GM12878 (cell line): ENCODE measurements around the gene YIPF4. TPM values are rescaled to one million over a fixed set of nuclear protein-coding genes. Genes with fewer than 3 reads are reported as not detected.

Source experiments
- ATAC-seq: fragments of 200-7000 bp; cut with Tn5 transposase; 3 replicates; pipeline ENCODE4 v1.9.1; 2020; ENCODE audit warnings: mild to moderate bottlenecking, moderate library complexity
- BruUV-seq: library from RNA; stranded (reverse); fragments of 400-500 nt; replicated peaks from 2 replicates; lab custom pipeline; 2021; lab: Mats Ljungman, UMichigan
- CTCF ChIA-PET: fragments of 300-600 bp; sonication (Branson Sonifier 250); formaldehyde crosslinking; extraction: SDS; loops from one replicate; lab custom pipeline; 2021; ENCODE audit warnings: inconsistent platforms; lab: Yijun Ruan, JAX
- POLR2A ChIA-PET: fragments of 350-600 bp; formaldehyde crosslinking; extraction: SDS; loops from one replicate; lab custom pipeline; 2021; ENCODE audit warnings: inconsistent platforms; lab: Charles Lee
- RAD21 ChIA-PET: fragments of 300-600 bp; sonication (Branson Sonifier 250); formaldehyde crosslinking; loops from one replicate; lab custom pipeline; 2023; ENCODE audit warnings: antibody characterized with exemption; ENCODE audit not compliant: unreplicated experiment; lab: Charles Lee
- SMC1A ChIA-PET: fragments of 300-600 bp; sonication (Branson Sonifier 250); formaldehyde crosslinking; loops from one replicate; lab custom pipeline; 2023; ENCODE audit not compliant: unreplicated experiment, uncharacterized antibody; lab: Charles Lee
- DNase-seq: peaks from one replicate; pipeline ENCODE4 v3.0.0-alpha.2; 2011; ENCODE audit warnings: low read depth, low spot score
- FAIRE-seq: peaks from 3 replicates; lab custom pipeline; 2011; peaks lifted over from hg19 to GRCh38; lab: Jason Lieb, UNC
- H2AFZ ChIP-seq: 2 replicates; pipeline ENCODE4 v1.6.0; 2011; ENCODE audit warnings: low read depth, low read length, control low read depth; ENCODE audit not compliant: control insufficient read depth
- H3K27ac ChIP-seq: 2 replicates; pipeline ENCODE4 v1.5.1; 2011; ENCODE audit warnings: control low read depth; ENCODE audit not compliant: control insufficient read depth, insufficient read depth
- H3K27me3 ChIP-seq, 2 experiments: replicated peaks in 1 of 2; 2 replicates each; pipeline versions ENCODE4 v1.6.0 to v1.6.1; 2011; ENCODE audit warnings: low read length in 1 of 2; ENCODE audit not compliant: control insufficient read depth in 2 of 2, insufficient read depth in 2 of 2
- H3K36me3 ChIP-seq, 2 experiments: 2 replicates each; pipeline ENCODE4 v1.5.1; 2011; ENCODE audit warnings: low read length in 1 of 2; ENCODE audit not compliant: control insufficient read depth in 2 of 2, insufficient read depth in 2 of 2
- H3K4me1 ChIP-seq: 2 replicates; pipeline ENCODE4 v1.6.1; 2011; ENCODE audit warnings: mild to moderate bottlenecking, low read length, moderate library complexity, mixed read lengths; ENCODE audit not compliant: control insufficient read depth, insufficient read depth
- H3K4me2 ChIP-seq: 2 replicates; pipeline ENCODE4 v1.6.0; 2011; ENCODE audit warnings: control low read depth; ENCODE audit not compliant: control insufficient read depth, insufficient read depth
- H3K4me3 ChIP-seq: fragments of 200-600 bp; sonication (generic); 2 replicates; pipeline ENCODE4 v1.5.1; 2016
- H3K79me2 ChIP-seq: 2 replicates; pipeline ENCODE4 v1.6.0; 2011; ENCODE audit warnings: low read length; ENCODE audit not compliant: control insufficient read depth, insufficient read depth
- H3K9ac ChIP-seq: 2 replicates; pipeline ENCODE4 v1.8.0; 2011; ENCODE audit warnings: low read length, control low read depth, mixed read lengths; ENCODE audit not compliant: control insufficient read depth, insufficient read depth
- H3K9me3 ChIP-seq: replicated peaks from 3 replicates; pipeline ENCODE4 v1.5.1; 2011; ENCODE audit warnings: mild to moderate bottlenecking, low read length; ENCODE audit not compliant: control insufficient read depth, insufficient read depth
- H4K20me1 ChIP-seq: 2 replicates; pipeline ENCODE4 v1.6.0; 2011; ENCODE audit not compliant: control insufficient read depth, insufficient read depth
- BCLAF1 ChIP-seq: fragments of 450-650 bp; IDR thresholded peaks from 2 replicates; pipeline ENCODE4 v1.6.1; 2017; ENCODE audit warnings: antibody characterized with exemption, mild to moderate bottlenecking, moderate library complexity
- BHLHE40 ChIP-seq, 2 experiments: fragments of 450-650 bp in 1 of 2; IDR thresholded peaks; 2 replicates each; pipeline ENCODE4 v1.6.1; 2011 to 2017; ENCODE audit warnings: low read depth in 2 of 2, borderline replicate concordance in 1 of 2, improper control_type of control experiment in 1 of 2, low read length in 1 of 2, mild to moderate bottlenecking in 1 of 2
- CEBPB ChIP-seq, 2 experiments: fragments of 150-350 bp in 1 of 2; IDR thresholded peaks; 2 replicates each; pipeline ENCODE4 v1.6.1; 2012 to 2014; ENCODE audit warnings: low read depth in 2 of 2, low read length in 2 of 2, borderline replicate concordance in 1 of 2, inconsistent platforms in 1 of 2
- E2F8 ChIP-seq: fragments of 450-650 bp; IDR thresholded peaks from 2 replicates; pipeline ENCODE4 v1.6.1; 2018; ENCODE audit warnings: mild to moderate bottlenecking, low read depth, moderate library complexity; ENCODE audit not compliant: partially characterized antibody
- KLF5 ChIP-seq: fragments of 450-650 bp; IDR thresholded peaks from 2 replicates; pipeline ENCODE4 v1.6.1; 2014; ENCODE audit warnings: mild to moderate bottlenecking; ENCODE audit not compliant: partially characterized antibody
- LARP7 ChIP-seq: fragments of 450-650 bp; IDR thresholded peaks from 2 replicates; pipeline ENCODE4 v1.6.1; 2017; ENCODE audit warnings: mild to moderate bottlenecking
- MAX ChIP-seq: IDR thresholded peaks from 2 replicates; pipeline ENCODE4 v1.6.1; 2012; ENCODE audit warnings: low read depth, low read length, improper control_type of control experiment
- NR2F1 ChIP-seq: fragments of 450-650 bp; conservative IDR thresholded peaks from 2 replicates; pipeline ENCODE4 v1.6.1; 2017; ENCODE audit warnings: mild to moderate bottlenecking
- SRF ChIP-seq, 2 experiments: IDR thresholded peaks; 2 replicates each; pipeline ENCODE4 v1.6.1; 2011; ENCODE audit warnings: low read depth in 2 of 2, low read length in 2 of 2, mild to moderate bottlenecking in 1 of 2, moderate library complexity in 1 of 2
- ZBED1 ChIP-seq: IDR thresholded peaks from 2 replicates; pipeline ENCODE4 v1.6.1; 2016; ENCODE audit warnings: borderline replicate concordance
- ZNF592 ChIP-seq: fragments of 450-650 bp; IDR thresholded peaks from 2 replicates; pipeline ENCODE4 v1.6.1; 2017; ENCODE audit warnings: mild to moderate bottlenecking, moderate library complexity
- WGBS: methylation state at CpG from one replicate; pipeline ENCODE4 v1.1.6; 2016; ENCODE audit warnings: low lambda C conversion rate; ENCODE audit not compliant: insufficient replicate concordance, insufficient coverage; ENCODE audit errors: missing lambda C conversion rate; 5-methylcytosine and 5-hydroxymethylcytosine counted together
- in situ Hi-C: fragments of 300-500 bp; cut with MboI; formaldehyde crosslinking; loops from 9 replicates; pipeline ENCODE4 v1.14.3; 2018; ENCODE audit warnings: mixed read lengths
- intact Hi-C: fragments of 100-400 bp; cut with micrococcal nuclease; formaldehyde crosslinking; loops from one replicate; pipeline ENCODE4 v1.14.2; 2022; ENCODE audit not compliant: unreplicated experiment
- polyA plus RNA-seq, 11 experiments: library from polyadenylated mRNA; depleted of rRNA in 4 of 11; unstranded in 6 of 11; stranded (reverse) in 5 of 11; fragments of >200 nt; fragmentation: Nextera tagmentation in 4 of 11; fragmentation: Illumina TruSeq in 1 of 11; extraction: Ambion mirVana in 4 of 11; extraction: Trizol in 1 of 11; gene quantifications; 1 replicate in 1 of 11; 2 replicates in 10 of 11; pipeline versions ENCODE4 v1.2.1 to v1.2.3, GENCODE V29; 2011 to 2016; ENCODE audit warnings: inconsistent platforms in 2 of 11, missing spikeins in 2 of 11, low read depth in 1 of 11
- total RNA-seq, 4 experiments: library from RNA; depleted of rRNA in 3 of 4; stranded (reverse); fragments of >200 nt in 3 of 4; fragmentation: Illumina TruSeq in 1 of 4; extraction: Trizol in 1 of 4; gene quantifications; 2 replicates each; pipeline versions ENCODE4 v1.2.1 to v1.2.3, GENCODE V29; 2013 to 2021

Gene YIPF4
- total and polyA plus RNA-seq, 10 of the 15 experiments (the other 5 are each of a cell fraction or from before 2014, with no cell fraction given) = 2.8 to 60.4 (median 11.1) TPM

GRCh38 chr2:32290000-32290339, 12.3 kb downstream of the YIPF4 start (continued):
- TF ChIP-seq BCLAF1 (no peak), ZNF592 (no peak)

GRCh38 chr2:32291746-32292145, 14.0 kb downstream of the YIPF4 start:
- DNase-seq (no peak), FAIRE-seq (no peak), ATAC-seq (no peak)
- H3K4me2 ChIP-seq = no peak overlapping the region
- SMC1A ChIA-PET = no interaction called here
- peaks cover 0 to 3% of the 10 kb centered on the region in 2 experiments; a peak in 2 of 4 replicates for H3K36me3 ChIP-seq
- H3K9me3 ChIP-seq = no peaks in the 10 kb centered on the region
- intact Hi-C loops = no loop called here
- POLR2A ChIA-PET = no interaction called here
- peaks cover 7% of the 10 kb centered on the region for H3K79me2 ChIP-seq
- no peak overlapping the region for H3K9ac ChIP-seq
- H3K4me1 ChIP-seq = no peaks in the 10 kb centered on the region
- no peaks in the 10 kb centered on the region for H4K20me1 ChIP-seq
- CTCF ChIA-PET = interaction anchor here (1.0 kb wide), 1 partner anchor 137 kb away, joined by 3 read pairs; no protein-coding TSS in a partner anchor
- RAD21 ChIA-PET = no interaction called here
- no TSS peak for BruUV-seq
- 100% methylated on average over 2 of the region's 2 CpGs for WGBS
- H3K27me3 ChIP-seq = no peaks in the 10 kb centered on the region
- in situ Hi-C loops = no loop called here
- H3K27ac ChIP-seq = no peak overlapping the region
- no peak overlapping the region for H3K4me3 ChIP-seq
- no peak overlapping the region for H2AFZ ChIP-seq
- TF ChIP-seq CEBPB (IDR thresholded peaks at IDR 0.05; ENCODE audit: borderline replicate concordance in 1 of 2, low read depth in 2 of 2, low read length in 2 of 2) (no peak), BHLHE40 (IDR thresholded peaks at IDR 0.05; ENCODE audit: borderline replicate concordance in 1 of 2, low read depth in 2 of 2, low read length in 1 of 2) (no peak), MAX (no peak), NR2F1 (no peak), E2F8 (no peak), LARP7 (no peak), ZBED1 (no peak), KLF5 (no peak), SRF (IDR thresholded peaks at IDR 0.05; ENCODE audit: low read depth in 2 of 2, low read length in 2 of 2) (no peak)
